HG03520 (cell line): ENCODE measurements around the gene DYNC1I1.

Source experiments
- ATAC-seq: cut with Tn5 transposase; IDR thresholded peaks from one replicate; pipeline ENCODE4 v1.9.1; 2021; ENCODE audit warnings: mild to moderate bottlenecking, moderate library complexity; ENCODE audit not compliant: unreplicated experiment

Gene DYNC1I1

GRCh38 chr7:95788884-95789283, 16.5 kb downstream of the DYNC1I1 start:
- ATAC-seq: no peak

GRCh38 chr7:95793658-95794057, 21.3 kb downstream of the DYNC1I1 start:
- ATAC-seq: no peak

GRCh38 chr7:95794917-95795515, 22.7 kb downstream of the DYNC1I1 start:
- peak; percentile 84 for ATAC-seq

GRCh38 chr7:95796617-95797016, 24.3 kb downstream of the DYNC1I1 start:
- ATAC-seq: no peak

GRCh38 chr7:95798401-95798930, 26.1 kb downstream of the DYNC1I1 start:
- ATAC-seq: no peak

GRCh38 chr7:95800787-95801186, 28.4 kb downstream of the DYNC1I1 start:
- no peak for ATAC-seq

GRCh38 chr7:95802270-95802669, 29.9 kb downstream of the DYNC1I1 start:
- ATAC-seq: no peak

GRCh38 chr7:95804052-95804451, 31.7 kb downstream of the DYNC1I1 start:
- ATAC-seq: no peak

DNA sequence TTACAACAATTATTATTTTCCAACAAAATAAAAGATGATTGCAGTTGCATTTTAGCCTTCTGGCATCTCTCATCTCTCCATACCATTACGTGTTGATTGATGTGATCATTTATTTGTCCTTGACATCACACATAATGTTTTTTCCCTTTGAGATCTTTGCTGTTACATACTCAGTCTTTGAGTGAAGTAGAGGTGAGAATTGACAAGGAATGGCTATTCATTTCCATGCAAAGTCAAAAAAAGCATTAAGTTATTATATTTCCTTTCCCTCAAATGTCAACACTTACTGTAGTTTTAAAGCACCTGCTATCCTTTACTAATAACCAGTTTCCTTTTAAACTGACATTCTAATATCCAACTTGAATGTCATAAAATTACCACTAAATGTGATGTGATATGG, 33.6 kb downstream of the DYNC1I1 start:
- ATAC-seq: no peak

- ATAC-seq: no peak
These were observed 36.0 kb downstream of the DYNC1I1 start for GRCh38 chr7:95808396-95808795.

DNA sequence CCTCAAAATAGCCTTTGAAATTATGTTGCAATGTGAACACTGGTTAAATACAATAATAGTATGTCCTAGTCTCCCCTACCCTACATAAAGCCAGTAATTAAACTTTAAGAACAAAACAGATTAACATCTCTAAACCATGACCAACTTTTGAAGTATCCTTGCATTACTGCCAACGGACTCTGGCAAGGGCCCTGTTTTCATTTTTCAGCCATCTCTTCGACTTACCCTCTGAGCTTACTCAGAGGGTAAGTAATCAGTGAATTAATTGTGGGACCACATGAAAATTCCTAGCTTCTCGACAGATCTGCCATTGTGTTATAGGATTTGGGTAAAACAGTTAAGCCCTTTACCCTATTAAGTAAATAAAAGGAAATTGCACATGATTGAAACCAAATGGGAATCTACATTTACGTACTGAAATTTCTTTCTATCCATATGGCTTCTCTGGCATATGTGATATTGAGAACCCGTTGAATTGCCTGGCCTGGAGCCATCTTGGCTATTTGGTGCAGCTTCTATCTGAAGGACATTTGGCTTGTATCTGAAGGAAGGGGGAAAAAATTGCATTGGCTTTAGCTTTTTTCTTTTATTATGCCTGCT, 39.6 kb downstream of the DYNC1I1 start:
- ATAC-seq: no peak

DNA sequence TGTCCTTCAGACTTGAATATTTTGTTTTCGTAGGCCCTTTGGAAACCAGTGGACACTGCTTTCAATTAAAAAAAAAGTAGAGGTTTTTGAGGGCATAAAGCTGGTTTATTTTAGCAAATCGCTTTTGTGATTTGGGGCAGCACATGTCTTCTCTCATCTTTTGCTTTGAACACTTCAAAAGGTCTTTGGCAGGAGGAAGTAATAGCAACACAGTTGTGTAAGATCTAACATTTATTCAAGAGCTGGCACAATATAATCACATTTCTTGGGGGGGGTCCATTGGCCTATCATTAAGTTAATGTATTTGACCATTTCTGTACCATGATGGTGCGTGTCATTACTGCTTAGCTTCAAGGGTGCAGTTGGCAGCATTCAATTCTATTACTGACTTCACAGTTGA, 42.4 kb downstream of the DYNC1I1 start:
- no peak for ATAC-seq

DNA sequence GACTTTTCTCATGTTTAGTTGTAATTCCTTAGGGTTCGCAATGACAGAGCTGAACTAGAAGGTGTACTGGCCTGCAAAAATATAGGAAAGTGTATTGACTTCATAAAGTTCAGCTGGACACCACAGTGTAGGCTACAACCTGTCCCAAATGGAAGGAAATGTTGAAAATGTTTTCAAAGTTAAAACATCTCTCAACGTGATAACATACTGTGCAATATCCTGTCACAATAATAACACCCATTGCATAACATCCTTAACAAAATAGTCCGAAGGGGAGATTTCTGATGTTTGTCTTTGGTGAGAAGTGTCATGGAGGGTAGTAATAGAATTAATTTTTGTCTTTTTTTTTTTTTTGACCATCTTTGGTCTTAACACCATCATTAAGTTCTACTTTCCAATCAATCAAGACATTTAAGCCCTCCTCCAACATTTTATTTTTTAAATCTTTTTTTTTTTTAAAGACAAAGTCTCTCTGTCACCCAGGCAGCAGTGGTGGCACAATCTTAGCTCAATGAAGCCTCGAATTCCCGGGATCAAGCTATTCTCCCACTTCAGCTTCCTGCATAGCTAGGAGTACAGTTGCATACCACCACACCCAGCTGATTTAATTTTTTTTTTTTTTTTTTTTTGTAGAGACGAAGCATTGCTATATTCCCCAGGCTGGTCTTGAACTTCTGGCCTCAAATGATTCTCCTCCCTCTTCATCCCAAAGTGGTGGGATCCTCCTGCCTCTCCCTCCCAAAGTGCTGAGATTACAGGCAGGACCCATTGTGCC, 45.7 kb downstream of the DYNC1I1 start:
- ATAC-seq: no peak

DNA sequence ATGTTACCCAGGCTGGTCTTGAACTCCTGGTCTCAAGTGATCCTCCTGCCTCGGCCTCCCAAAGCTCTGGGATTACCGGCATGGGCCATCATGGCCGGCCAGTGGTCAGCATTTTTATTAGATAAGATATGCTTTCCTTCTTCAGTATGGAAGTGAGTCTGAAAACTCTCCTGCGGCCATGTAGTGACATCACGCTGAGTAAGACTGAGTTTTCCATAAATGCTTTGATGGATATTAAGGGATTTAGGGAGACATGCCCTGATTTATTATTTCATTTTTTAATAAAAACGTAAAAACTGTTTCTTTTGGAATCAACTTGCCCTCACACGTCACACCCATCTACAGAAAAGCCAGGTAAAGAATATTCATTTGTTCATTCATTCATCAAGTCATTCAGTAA, 48.4 kb downstream of the DYNC1I1 start:
- no peak for ATAC-seq

GRCh38 chr7:95822717-95823116, 50.4 kb downstream of the DYNC1I1 start:
- ATAC-seq: no peak

- ATAC-seq: no peak
These were observed 52.3 kb downstream of the DYNC1I1 start for GRCh38 chr7:95824616-95825015.

DNA sequence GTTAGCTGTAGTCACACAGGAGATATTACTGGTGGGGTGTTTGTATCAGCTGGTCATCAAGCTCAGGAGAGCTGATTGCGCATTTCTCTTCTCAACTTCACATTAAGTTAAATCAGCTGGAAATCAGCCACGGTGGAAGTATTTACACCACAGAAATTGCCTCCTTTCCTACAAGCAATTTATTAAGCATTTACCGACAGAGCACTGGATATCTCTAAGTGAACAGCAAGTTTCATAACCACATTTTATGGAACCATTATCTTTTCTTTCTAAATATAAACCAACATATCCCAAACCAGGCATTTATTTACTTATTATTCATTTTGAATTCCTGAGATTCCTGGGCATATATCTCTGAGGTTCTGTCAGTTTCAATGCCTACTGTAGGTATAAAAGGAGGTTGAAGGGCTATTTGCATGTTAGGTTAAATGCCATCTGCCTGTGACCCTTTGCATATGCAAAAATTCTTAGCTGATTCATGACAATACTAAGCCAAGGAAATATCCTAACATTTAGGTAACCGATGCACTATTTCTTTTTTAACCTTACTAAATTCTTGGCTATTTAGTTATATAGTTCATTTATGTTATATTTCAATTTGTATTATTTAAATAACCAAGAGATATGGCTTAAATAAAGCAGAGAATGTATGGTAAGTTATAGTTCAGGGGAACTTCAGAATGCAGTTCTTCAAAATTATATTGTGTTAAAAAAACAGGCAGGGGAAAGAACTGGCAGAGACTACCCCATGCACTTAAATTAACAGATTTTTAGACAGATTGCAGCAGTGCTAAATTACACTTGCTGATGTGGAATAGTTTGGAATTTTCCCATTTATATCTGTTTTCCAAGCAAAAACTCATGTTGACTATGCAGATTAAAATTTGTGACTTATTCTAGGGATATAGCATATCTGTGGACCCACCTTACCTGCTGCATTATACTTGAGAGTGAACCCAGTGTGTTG, 56.8 kb downstream of the DYNC1I1 start:
- ATAC-seq: no peak

GRCh38 chr7:95840953-95841950, 68.9 kb downstream of the DYNC1I1 start:
- peak; percentile 97 for ATAC-seq

DNA sequence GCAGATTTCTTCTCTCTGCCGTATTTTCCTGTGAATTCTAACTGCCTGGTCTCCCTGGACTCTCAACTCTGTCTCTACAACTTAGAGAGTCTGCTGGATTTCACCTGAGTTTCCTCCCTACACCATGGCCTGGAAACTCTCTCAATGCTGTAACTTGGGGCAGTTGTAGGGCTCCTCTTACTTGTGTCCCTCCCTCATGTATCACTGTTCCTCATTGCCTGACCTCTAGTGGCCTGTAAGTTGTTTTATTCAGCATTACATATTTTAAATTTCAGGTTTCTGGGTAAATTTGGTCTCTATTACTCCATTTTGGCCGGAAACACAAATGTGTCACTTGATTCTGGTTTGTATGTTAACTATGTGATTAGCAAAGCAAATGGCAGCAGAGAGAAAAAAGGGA, 70.9 kb downstream of the DYNC1I1 start:
- no peak for ATAC-seq

DNA sequence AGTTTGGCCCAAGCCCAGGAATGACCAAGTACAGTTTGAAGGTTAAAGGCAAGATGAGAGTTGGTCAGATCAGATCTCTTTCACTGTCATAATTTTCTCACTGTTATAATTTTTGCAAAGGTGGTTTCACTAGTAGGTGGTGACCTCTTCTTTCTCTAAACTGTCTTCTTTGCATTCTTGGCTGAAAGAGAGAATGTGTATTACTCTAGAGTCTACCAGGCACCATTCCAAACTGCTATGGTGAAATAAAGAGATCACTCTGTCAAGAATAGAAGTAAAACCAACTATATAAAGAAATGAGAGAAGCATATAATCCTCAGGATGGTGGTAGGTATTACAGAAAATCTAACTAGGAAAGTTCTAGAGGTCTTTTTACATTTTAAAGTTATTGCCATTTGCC, 72.7 kb downstream of the DYNC1I1 start:
- ATAC-seq: no peak
